GM23248 (cell line): Measurements from ENCODE around the gene TRIM2.

ENCODE experiments used
- EZH2 ChIP-seq: fragments of 200-600 bp; sonication (generic); IDR thresholded peaks from 2 replicates; pipeline ENCODE4 v1.6.1; 2018; ENCODE audit warnings: antibody characterized with exemption, mild to moderate bottlenecking; ENCODE audit not compliant: insufficient read depth, poor library complexity, severe bottlenecking
- EZH2phosphoT487 ChIP-seq: fragments of 200-600 bp; sonication (generic); IDR thresholded peaks from 2 replicates; pipeline ENCODE4 v1.6.1; 2018; ENCODE audit warnings: antibody characterized with exemption, moderate library complexity, mild to moderate bottlenecking, low read depth; ENCODE audit not compliant: insufficient read depth

- TF ChIP-seq EZH2 (no peak), EZH2phosphoT487 (no peak)
Measured at GRCh38 chr4:153374442-153374841, 170.2 kb downstream of the TRIM2 start.
